Stomach smooth muscle (tissue), 2 donors: ENCODE measurements around the gene NEK6.

Source experiments
- H3K27ac ChIP-seq: one replicate; pipeline ENCODE4 v1.7.0; 2013; ENCODE audit warnings: mild to moderate bottlenecking, low read length, inconsistent platforms
- H3K27me3 ChIP-seq, 2 donors: one replicate each; pipeline ENCODE4 v1.7.0; 2013; ENCODE audit warnings: low read length in 2 of 2; ENCODE audit not compliant: insufficient read depth in 2 of 2, control insufficient read depth in 1 of 2
- H3K36me3 ChIP-seq, 2 donors: one replicate each; pipeline ENCODE4 v1.7.0; 2013; ENCODE audit warnings: low read length in 2 of 2; ENCODE audit not compliant: control insufficient read depth in 2 of 2, insufficient read depth in 2 of 2
- H3K4me1 ChIP-seq: one replicate; pipeline ENCODE4 v1.7.0; 2013; ENCODE audit warnings: low read length; ENCODE audit not compliant: control insufficient read depth, insufficient read depth
- H3K4me3 ChIP-seq, 2 donors: one replicate each; pipeline ENCODE4 v1.7.0; 2013; ENCODE audit warnings: low read length in 2 of 2
- H3K9ac ChIP-seq, 2 donors: one replicate each; pipeline ENCODE4 v1.7.0; 2013; ENCODE audit warnings: low read length in 2 of 2, mild to moderate bottlenecking in 1 of 2
- H3K9me3 ChIP-seq, 2 donors: one replicate each; pipeline ENCODE4 v1.7.0; 2013; ENCODE audit warnings: low read length in 2 of 2; ENCODE audit not compliant: control insufficient read depth in 2 of 2
- donor health status: healthy.
- donor health status: Pancreatic carcinoma.

The NEK6 gene

DNA sequence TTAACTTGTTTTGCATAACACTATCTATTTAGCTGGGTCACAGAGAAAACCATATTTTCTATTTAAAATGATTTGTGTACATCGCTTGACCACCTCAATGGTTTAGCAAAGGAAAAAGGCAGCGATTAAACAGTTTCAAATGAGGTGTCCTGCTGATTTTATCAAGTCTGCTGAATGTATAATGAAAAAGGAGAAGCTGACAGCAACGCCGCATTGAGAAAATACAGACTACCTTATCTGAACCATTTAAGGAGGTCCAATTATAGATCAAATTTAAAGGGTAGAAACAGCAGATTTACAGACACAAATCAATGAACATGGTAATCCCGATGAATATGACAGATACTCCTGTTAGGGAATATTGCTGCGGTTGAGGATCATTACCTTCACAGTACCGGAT lies 127.9 kb downstream of the NEK6 start:
- no peaks in the 10 kb centered on the region for H3K9me3 ChIP-seq
- no peak overlapping the region for H3K4me3 ChIP-seq
- no peak overlapping the region for H3K27ac ChIP-seq
- no peak overlapping the region for H3K9ac ChIP-seq
- H3K36me3 ChIP-seq: peaks cover 12 to 13% of the 10 kb centered on the region in 2 donors
- H3K4me1 ChIP-seq: no peaks in the 10 kb centered on the region
- no peaks in the 10 kb centered on the region for H3K27me3 ChIP-seq

DNA sequence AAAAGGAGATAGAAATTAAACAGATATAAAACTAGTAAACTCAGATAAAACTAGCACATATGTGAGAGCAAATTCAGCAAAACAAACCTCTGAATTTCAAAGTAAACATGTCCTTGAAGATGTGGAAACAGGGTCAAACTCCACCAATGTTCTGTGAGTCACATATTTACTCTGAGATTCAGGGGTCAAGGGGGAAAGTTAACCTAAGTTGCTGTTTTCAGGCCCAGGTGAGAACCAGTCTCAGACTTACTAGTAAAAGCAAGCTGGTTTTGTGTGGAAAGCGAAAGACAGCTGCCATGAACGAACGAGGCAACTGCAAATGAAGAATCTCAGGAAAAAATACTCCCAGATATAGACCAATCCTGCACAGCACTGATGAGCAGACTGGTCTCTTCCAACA lies 128.5 kb downstream of the NEK6 start:
- no peaks in the 10 kb centered on the region for H3K9me3 ChIP-seq
- H3K27me3 ChIP-seq: no peaks in the 10 kb centered on the region
- no peak overlapping the region for H3K4me3 ChIP-seq
- H3K4me1 ChIP-seq: no peaks in the 10 kb centered on the region
- no peak overlapping the region for H3K9ac ChIP-seq
- H3K27ac ChIP-seq: no peak overlapping the region
- H3K36me3 ChIP-seq: peaks cover 11 to 13% of the 10 kb centered on the region in 2 donors

DNA sequence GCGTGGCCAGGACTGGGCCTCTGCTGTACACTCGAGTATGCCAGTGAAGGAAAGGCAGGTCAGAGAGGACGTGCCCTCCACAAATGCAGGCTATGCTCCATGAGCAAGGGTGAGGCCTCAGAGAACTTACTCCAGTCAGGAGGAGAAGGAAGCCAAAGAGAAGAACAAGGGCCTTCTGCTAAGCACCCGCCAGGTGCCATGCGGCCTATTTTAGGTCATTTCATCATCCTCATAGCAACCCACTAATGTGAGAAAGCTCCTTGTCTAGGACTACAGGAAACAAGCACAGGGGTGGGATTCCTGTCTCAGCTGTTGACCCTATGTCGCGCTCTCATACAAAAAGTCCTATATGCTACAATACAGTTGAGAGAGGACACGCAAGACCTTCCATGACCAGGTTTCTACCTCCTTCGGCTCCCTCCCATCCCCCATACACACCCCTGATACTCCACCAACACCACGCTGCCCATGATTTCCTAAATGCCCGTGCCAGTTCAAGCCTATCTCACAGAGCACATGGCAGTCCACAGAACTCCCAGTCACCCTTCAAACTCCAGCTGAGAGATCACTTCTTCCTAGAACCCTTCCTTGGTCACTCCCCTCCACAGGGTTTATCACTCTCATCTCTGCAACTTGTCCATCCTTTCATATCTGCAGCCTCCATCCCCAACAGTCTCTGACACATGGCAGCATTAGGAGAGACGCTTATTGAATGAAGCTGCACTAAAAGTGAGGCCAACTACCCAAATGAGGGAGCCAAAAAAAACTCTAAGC lies 130.7 kb downstream of the NEK6 start:
- Histone ChIP-seq H3K9me3 (no peaks in the 10 kb centered on the region), H3K27me3 (no peaks in the 10 kb centered on the region), H3K4me3 (no peak overlapping the region), H3K9ac (no peak overlapping the region), H3K4me1 (peaks cover 11% of the 10 kb centered on the region), H3K27ac (no peak overlapping the region), H3K36me3 (peaks cover 4 to 5% of the 10 kb centered on the region in 2 donors)

DNA sequence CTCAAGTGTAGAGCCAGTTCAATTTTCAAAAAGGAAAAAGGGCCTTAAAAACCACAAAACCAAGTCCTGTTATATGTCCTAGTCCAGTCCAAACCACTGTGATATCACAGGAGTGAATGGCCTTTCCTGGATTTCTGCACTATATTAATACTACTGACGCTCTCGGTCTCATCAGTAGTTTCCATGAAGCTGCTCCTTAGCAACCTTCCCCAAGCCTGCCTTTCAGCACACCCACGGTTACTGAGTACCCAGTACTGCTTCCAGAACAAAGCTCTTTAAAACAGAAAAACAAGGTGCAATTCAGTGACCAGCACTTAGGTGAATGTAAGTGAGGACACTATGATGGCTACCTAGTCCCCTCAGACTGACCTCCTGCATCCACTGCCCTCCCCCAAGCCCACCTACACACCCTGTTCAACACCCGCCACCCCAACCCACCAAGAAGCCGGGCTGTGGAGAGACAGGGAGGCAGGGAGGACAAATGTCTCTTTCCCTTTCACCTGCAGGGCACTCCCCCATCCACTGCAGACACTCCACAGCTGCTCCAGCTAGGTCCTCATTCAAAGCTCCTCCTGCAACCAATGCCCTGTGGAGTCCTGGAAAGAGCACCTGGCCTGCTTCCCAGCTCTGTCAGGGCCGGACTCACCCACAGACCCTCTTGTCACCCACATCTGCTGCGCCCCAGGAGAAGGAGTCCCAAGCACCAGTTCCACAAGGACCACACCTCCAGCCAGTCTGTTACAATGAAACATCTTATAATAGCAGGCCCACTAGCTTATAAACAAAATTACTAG lies 131.6 kb downstream of the NEK6 start:
- Histone ChIP-seq H3K9ac (no peak overlapping the region), H3K36me3 (no peaks in the 10 kb centered on the region), H3K27me3 (no peaks in the 10 kb centered on the region), H3K27ac (no peak overlapping the region), H3K9me3 (no peaks in the 10 kb centered on the region), H3K4me1 (peaks cover 11% of the 10 kb centered on the region), H3K4me3 (no peak overlapping the region)

DNA sequence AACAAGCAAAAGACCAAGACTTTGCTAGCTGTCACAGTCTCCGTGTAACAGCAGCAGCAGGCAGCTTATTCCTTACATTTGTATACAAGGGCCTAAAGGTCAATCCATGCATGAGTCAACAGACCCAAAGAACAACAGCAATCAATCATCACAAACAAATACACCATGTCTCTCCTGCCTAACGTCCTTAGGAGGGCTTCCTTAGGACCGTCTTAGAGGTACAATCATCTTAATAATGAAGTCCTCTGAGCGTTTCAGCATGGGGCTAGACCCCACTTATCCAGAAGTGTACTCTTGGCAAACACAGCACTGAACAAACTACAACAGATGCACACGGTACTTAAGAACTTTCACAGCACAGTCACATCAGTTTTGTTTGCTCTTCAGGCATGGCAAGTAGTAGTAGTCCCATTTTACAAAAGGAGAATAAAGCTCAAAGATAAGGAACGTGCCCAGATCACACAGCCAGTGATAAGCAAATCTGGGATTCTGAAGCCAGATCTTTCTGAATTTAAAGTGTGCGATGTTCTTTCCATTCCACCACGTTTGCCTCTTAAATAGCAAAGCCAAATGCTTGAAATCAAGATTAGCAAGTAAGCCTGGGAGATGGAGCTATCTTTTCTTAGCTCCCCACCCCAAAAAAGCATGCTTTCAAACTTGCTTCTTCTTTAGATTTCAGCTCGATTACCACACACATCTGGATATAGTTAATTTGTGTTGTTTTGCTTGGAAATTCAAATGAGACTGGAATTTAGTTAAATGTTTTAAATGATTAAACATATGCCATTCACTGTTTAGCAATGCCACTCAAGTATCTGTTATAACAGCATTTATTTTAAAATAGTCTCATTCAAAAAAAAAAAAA lies 133.3 kb downstream of the NEK6 start:
- Histone ChIP-seq H3K27ac (no peak overlapping the region), H3K9ac (no peak overlapping the region), H3K4me1 (peaks cover 16% of the 10 kb centered on the region), H3K27me3 (no peaks in the 10 kb centered on the region), H3K36me3 (no peaks in the 10 kb centered on the region), H3K9me3 (no peaks in the 10 kb centered on the region), H3K4me3 (no peak overlapping the region)

DNA sequence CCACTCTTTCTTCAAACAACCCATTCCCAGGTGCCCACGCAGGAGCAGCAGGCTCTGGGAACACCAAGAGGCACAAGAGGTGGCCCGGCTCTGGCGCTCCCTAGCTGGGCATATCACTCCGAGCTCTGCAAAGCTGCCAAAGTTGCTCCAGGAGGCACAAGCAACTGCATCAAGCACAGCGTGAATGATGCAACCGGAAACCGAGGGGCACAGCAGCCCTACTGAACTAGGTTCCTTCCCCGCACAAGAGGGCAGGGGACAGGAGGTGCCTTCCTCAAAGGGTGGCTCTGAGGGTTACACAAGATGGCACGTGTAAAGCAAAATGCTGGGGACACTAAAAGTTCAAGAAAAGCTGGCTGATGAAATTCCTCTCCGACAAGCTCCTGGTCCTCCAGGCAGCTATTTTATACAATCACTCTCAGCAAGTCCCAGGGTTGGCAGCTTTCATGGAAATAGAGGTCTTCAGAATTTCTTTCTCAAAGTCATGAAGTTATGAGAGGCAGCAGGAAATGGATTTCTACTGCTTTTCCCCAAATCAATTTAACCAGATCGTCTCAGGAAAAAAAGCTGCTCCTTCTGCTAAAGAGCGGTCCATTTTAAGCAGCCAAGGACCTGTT lies 134.6 kb downstream of the NEK6 start:
- H3K36me3 ChIP-seq: peaks cover 4 to 5% of the 10 kb centered on the region in 2 donors
- H3K27ac ChIP-seq: no peak overlapping the region
- H3K9me3 ChIP-seq: no peaks in the 10 kb centered on the region
- no peak overlapping the region for H3K9ac ChIP-seq
- no peak overlapping the region for H3K4me3 ChIP-seq
- H3K4me1 ChIP-seq: peaks cover 16% of the 10 kb centered on the region
- H3K27me3 ChIP-seq: no peaks in the 10 kb centered on the region

DNA sequence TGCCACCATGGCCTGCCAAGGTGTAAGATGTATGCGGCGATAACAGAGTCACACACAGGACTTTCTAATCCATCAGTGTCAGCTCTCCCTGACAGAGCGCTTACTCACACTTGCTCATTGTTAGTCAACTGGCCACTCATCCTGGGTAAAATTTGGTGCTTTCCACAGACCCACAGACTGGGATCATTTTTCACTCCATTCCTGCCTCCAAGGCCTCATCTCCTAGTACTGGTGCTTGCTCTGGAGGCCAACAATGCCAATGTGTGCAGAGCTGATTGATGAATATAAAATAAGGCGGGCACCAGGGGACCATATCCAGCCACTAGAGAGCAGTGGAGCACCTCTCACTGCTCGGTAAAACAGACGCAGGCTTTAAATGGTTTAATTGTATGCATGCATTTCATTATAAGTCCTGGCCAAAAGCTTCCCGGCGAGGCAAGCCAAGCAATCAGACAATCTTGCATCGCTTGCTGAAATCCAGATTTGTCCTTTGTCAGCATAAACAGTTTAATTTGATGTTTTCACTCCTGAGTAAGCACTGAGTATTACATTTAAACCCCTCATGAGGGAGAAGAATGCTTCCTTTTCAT lies 135.2 kb downstream of the NEK6 start:
- Histone ChIP-seq H3K9me3 (no peaks in the 10 kb centered on the region), H3K36me3 (peaks cover 4 to 5% of the 10 kb centered on the region in 2 donors), H3K9ac (no peak overlapping the region), H3K4me3 (no peak overlapping the region), H3K4me1 (peaks cover 16% of the 10 kb centered on the region), H3K27me3 (no peaks in the 10 kb centered on the region), H3K27ac (no peak overlapping the region)

DNA sequence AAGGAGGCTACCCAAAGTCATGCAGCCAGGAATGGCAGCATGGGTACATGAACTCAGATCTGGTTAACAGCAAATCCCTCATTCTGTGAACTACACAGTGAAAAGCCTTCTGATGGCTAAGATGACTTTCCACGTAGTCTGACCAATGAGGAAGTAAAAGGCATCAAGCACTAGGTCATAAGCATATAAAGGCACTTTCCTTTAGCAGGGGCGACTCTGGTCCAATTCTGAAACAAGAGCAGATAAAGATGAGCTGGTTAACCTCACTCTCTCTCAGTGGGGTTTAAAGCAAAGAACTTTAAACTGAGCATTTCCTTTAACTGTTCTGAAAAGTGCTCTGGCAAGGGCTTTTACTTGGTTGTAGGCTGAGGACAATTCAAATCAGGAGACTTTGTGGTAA lies 136.4 kb downstream of the NEK6 start:
- no peaks in the 10 kb centered on the region for H3K27me3 ChIP-seq
- H3K27ac ChIP-seq: no peak overlapping the region
- no peak overlapping the region for H3K9ac ChIP-seq
- no peak overlapping the region for H3K4me3 ChIP-seq
- no peaks in the 10 kb centered on the region for H3K9me3 ChIP-seq
- H3K36me3 ChIP-seq: peaks cover 4 to 5% of the 10 kb centered on the region in 2 donors
- H3K4me1 ChIP-seq: peaks cover 23% of the 10 kb centered on the region

DNA sequence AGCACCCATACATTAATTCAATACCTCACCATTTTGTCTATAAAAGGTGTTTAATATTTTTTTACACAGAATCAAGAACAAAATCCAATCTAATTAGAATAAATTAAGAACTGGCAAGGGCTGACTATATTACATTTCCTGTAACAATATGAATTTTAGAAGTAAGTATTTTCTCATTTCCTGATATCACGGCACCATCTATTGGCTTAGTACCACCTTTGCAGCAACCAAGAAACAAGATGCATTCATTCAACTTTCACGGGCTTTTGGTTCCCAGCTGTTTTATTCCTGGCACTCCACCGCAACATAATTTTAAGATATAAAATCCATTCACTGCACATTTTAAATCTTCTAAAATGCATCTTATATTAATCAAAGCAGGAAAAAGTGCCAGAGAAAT lies 136.8 kb downstream of the NEK6 start:
- Histone ChIP-seq H3K4me3 (no peak overlapping the region), H3K9me3 (no peaks in the 10 kb centered on the region), H3K27me3 (no peaks in the 10 kb centered on the region), H3K4me1 (peaks cover 27% of the 10 kb centered on the region), H3K36me3 (peaks cover 4 to 5% of the 10 kb centered on the region in 2 donors), H3K9ac (no peak overlapping the region), H3K27ac (no peak overlapping the region)

DNA sequence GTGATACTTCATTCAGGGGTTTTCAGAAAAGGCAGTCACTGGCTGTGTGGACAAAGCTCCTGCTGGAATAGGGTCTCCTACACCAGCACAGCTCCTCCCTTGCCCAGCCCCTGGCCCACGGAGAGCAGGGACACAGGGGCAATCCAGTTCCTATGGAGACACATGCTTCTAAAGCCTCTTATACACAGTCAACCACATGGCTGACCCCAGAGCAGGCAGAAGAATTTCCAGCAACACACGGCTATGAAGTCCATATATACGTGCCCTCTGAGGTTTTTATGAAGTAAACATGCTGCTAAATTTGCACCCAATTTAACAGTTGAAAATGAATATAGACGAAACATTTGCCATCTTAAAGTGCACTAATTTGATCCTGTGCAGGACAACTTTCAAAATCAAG lies 138.1 kb downstream of the NEK6 start:
- Histone ChIP-seq H3K9me3 (no peaks in the 10 kb centered on the region), H3K4me3 (no peak overlapping the region), H3K9ac (no peak overlapping the region), H3K27ac (no peak overlapping the region), H3K4me1 (peaks cover 34% of the 10 kb centered on the region), H3K36me3 (peaks cover 4 to 5% of the 10 kb centered on the region in 2 donors), H3K27me3 (no peaks in the 10 kb centered on the region)
